NB4 (cell line): ENCODE results near the gene ATRN.

Experiments
- MYC ChIP-seq: IDR thresholded peaks from 2 replicates; pipeline ENCODE4 v1.6.1; 2011; ENCODE audit warnings: low read depth, low read length
- POLR2A ChIP-seq: IDR thresholded peaks from 2 replicates; pipeline ENCODE4 v1.6.1; 2011; ENCODE audit warnings: mild to moderate bottlenecking; ENCODE audit not compliant: insufficient read length; ENCODE audit errors: extremely low read depth
- TF ChIP-seq, protein P1 (sequence below): IDR thresholded peaks from one replicate; pipeline ENCODE4 v1.5.1; 2012; ENCODE audit warnings: low read depth, low read length
- TF ChIP-seq, protein P2 (sequence below): IDR thresholded peaks from 2 replicates; pipeline ENCODE4 v1.6.1; 2011; ENCODE audit warnings: low read depth, low read length

DNA sequence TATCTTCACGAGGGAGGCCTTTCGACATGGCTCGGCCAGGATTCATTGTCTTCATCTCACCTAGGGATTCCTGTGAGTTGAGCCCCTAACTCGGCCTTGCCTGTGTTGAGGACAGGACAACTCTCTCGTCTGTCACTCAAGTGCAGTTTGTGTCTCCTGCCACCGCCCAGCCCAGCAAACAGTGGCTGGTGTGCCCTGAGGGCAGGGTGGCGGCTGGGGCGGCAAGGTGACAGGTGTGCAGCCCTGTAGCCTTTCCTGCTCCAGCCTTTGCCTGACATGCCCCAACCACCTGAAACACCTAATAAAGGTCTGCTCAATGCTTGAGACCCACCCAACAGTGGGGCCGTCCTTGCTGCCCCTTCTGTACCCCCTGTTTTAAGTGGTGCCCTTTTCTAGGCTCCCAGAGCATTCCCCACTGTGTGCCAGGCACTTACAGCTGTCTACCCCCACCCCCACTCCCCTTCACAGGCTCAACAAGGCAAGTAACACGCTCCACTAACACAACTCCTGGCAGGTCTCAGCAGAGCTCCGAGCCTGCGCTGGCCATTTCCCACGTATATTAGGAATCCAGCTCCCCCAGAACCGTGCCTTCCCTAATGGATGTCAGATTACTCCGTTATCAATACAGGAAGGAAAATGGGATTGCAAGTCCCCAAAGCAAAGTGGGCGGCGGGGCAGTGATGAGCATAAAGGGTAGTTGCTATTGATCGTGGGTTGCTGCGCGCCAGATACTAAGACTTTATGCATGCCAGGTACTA is 174.7 kb downstream of the ATRN start:
- TF ChIP-seq POLR2A: no peak
- TF ChIP-seq, protein P1, sequence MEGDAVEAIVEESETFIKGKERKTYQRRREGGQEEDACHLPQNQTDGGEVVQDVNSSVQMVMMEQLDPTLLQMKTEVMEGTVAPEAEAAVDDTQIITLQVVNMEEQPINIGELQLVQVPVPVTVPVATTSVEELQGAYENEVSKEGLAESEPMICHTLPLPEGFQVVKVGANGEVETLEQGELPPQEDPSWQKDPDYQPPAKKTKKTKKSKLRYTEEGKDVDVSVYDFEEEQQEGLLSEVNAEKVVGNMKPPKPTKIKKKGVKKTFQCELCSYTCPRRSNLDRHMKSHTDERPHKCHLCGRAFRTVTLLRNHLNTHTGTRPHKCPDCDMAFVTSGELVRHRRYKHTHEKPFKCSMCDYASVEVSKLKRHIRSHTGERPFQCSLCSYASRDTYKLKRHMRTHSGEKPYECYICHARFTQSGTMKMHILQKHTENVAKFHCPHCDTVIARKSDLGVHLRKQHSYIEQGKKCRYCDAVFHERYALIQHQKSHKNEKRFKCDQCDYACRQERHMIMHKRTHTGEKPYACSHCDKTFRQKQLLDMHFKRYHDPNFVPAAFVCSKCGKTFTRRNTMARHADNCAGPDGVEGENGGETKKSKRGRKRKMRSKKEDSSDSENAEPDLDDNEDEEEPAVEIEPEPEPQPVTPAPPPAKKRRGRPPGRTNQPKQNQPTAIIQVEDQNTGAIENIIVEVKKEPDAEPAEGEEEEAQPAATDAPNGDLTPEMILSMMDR: no peak
- TF ChIP-seq, protein P2, sequence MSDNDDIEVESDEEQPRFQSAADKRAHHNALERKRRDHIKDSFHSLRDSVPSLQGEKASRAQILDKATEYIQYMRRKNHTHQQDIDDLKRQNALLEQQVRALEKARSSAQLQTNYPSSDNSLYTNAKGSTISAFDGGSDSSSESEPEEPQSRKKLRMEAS: no peak
- TF ChIP-seq MYC: no peak
